Measurements from ENCODE around the gene SPDL1. TPM values are rescaled to one million over a fixed set of nuclear protein-coding genes. Genes with fewer than 3 reads are reported as not detected.
"Not testable (repeated sequence)": the region's sequence is repeated elsewhere in the genome, so short reads cannot be mapped to it uniquely, and the experiment has no call there.

Gene SPDL1
- total RNA-seq, 3 donors from 2014 or later: 8.3 to 9.8 (median 8.8) TPM

- intact Hi-C loops (cut with DNase I; ENCODE audit: low total_unique reads): no loop called here
- H3K9me3 ChIP-seq: no peaks in the 10 kb centered on the region
Measured at GRCh38 chr5:169606279-169606678, 22.7 kb downstream of the SPDL1 start.

GRCh38 chr5:169607882-169608281 lies 24.3 kb downstream of the SPDL1 start:
- Histone ChIP-seq H3K27ac (no peak overlapping the region), H3K36me3 (no peaks in the 10 kb centered on the region), H3K27me3 (no peaks in the 10 kb centered on the region), H3K9me3 (no peaks in the 10 kb centered on the region), H3K4me1 (no peaks in the 10 kb centered on the region), H3K4me3 (no peak overlapping the region)
- no peak for TF ChIP-seq CTCF (IDR thresholded peaks at IDR 0.05)
- TF ChIP-seq POLR2AphosphoS5 (IDR thresholded peaks at IDR 0.05): no peak
- TF ChIP-seq POLR2A (IDR thresholded peaks at IDR 0.05): no peak
- intact Hi-C loops (cut with DNase I; ENCODE audit: low total_unique reads): no loop called here
- DNase-seq (ENCODE audit: low spot score in 2 of 2): no peak

More at GRCh38 chr5:169606279-169606678, 22.7 kb downstream of the SPDL1 start:
- H3K27ac ChIP-seq: no peak overlapping the region
- no peak for DNase-seq (ENCODE audit: low spot score in 2 of 2)
- no peaks in the 10 kb centered on the region for H3K4me1 ChIP-seq
- H3K36me3 ChIP-seq: no peaks in the 10 kb centered on the region
- no peaks in the 10 kb centered on the region for H3K27me3 ChIP-seq
- no peak for TF ChIP-seq CTCF (IDR thresholded peaks at IDR 0.05)
- no peak for TF ChIP-seq POLR2AphosphoS5 (IDR thresholded peaks at IDR 0.05)
- H3K4me3 ChIP-seq: no peak overlapping the region

GRCh38 chr5:169609716-169610115 lies 26.1 kb downstream of the SPDL1 start:
- Histone ChIP-seq H3K36me3 (no peaks in the 10 kb centered on the region), H3K27ac (no peak overlapping the region), H3K27me3 (no peaks in the 10 kb centered on the region), H3K9me3 (no peaks in the 10 kb centered on the region), H3K4me1 (no peaks in the 10 kb centered on the region), H3K4me3 (no peak overlapping the region)
- DNase-seq (ENCODE audit: low spot score in 2 of 2): no peak
- TF ChIP-seq POLR2A (IDR thresholded peaks at IDR 0.05) (no peak), CTCF (IDR thresholded peaks at IDR 0.05) (no peak), POLR2AphosphoS5 (IDR thresholded peaks at IDR 0.05) (no peak)
- intact Hi-C loops (cut with DNase I; ENCODE audit: low total_unique reads): no loop called here

GRCh38 chr5:169610606-169611005 lies 27.0 kb downstream of the SPDL1 start:
- H3K4me1 ChIP-seq: no peaks in the 10 kb centered on the region
- no peak overlapping the region for H3K4me3 ChIP-seq
- no peak for DNase-seq (ENCODE audit: low spot score in 2 of 2)
- H3K27ac ChIP-seq: no peak overlapping the region
- H3K36me3 ChIP-seq: no peaks in the 10 kb centered on the region
- H3K27me3 ChIP-seq: no peaks in the 10 kb centered on the region
- TF ChIP-seq POLR2AphosphoS5 (IDR thresholded peaks at IDR 0.05) (no peak), CTCF (IDR thresholded peaks at IDR 0.05) (no peak), POLR2A (IDR thresholded peaks at IDR 0.05) (no peak)
- intact Hi-C loops (cut with DNase I; ENCODE audit: low total_unique reads): no loop called here
- H3K9me3 ChIP-seq: no peaks in the 10 kb centered on the region

GRCh38 chr5:169615561-169615960 lies 32.0 kb downstream of the SPDL1 start:
- intact Hi-C loops (cut with DNase I; ENCODE audit: low total_unique reads): no loop called here
- H3K4me3 ChIP-seq: no peak overlapping the region
- H3K27ac ChIP-seq: no peak overlapping the region
- H3K9me3 ChIP-seq: no peaks in the 10 kb centered on the region
- H3K4me1 ChIP-seq: no peaks in the 10 kb centered on the region
- no peaks in the 10 kb centered on the region for H3K36me3 ChIP-seq
- no peak for TF ChIP-seq POLR2A (IDR thresholded peaks at IDR 0.05)
- TF ChIP-seq CTCF (IDR thresholded peaks at IDR 0.05): no peak
- TF ChIP-seq POLR2AphosphoS5 (IDR thresholded peaks at IDR 0.05): no peak
- no peak for DNase-seq (ENCODE audit: low spot score in 2 of 2)
- no peaks in the 10 kb centered on the region for H3K27me3 ChIP-seq

DNA sequence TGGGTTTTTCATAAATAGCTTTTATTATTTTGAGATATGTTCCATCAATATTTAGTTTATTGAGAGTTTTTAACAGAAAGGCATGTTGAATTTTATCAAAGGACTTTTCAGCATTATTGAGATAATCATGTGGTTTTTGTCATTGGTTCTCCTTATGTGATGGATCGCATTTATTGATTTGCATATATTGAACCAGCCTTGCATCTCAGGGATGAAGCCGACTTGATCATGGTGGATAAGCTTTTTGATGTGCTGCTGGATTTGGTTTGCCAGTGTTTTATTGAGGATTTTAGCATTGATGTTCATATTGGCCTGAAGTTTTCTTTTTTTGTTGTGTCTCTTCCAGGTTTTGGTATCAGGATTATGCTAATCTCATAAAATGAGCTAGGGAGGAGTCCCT lies 40.7 kb downstream of the SPDL1 start:
- H3K27me3 ChIP-seq; H3K4me3 ChIP-seq; intact Hi-C loops (cut with DNase I; ENCODE audit: low total_unique reads); H3K4me1 ChIP-seq; H3K36me3 ChIP-seq; H3K9me3 ChIP-seq; DNase-seq (ENCODE audit: low spot score in 2 of 2); H3K27ac ChIP-seq: not testable (repeated sequence)

Measured in breast epithelium (tissue), 4 donors.